Measurements from ENCODE around the gene ZNF598. TPM values are rescaled to one million over a fixed set of nuclear protein-coding genes. Genes with fewer than 3 reads are reported as not detected.

Gene ZNF598
- total RNA-seq, 1 experiment from 2014 or later = 75.8 TPM

GRCh38 chr16:1976216-1976520 lies 33.5 kb downstream of the ZNF598 start:
- Histone ChIP-seq H3K4me1 (ENCODE audit: insufficient read depth, low read length, poor library complexity, severe bottlenecking) (peaks cover 4% of the 10 kb centered on the region), H3K27ac (ENCODE audit: low read depth, low read length, poor library complexity, severe bottlenecking) (no peak overlapping the region), H3K4me3 (ENCODE audit: low read depth, low read length, poor library complexity, severe bottlenecking) (no peak overlapping the region), H3K27me3 (replicated peaks; ENCODE audit: insufficient read depth, low read depth, low read length, poor library complexity) (no peaks in the 10 kb centered on the region), H3K9me3 (ENCODE audit: low read depth, low read length, poor library complexity, severe bottlenecking) (no peaks in the 10 kb centered on the region), H3K36me3 (ENCODE audit: insufficient read depth, low read length, poor library complexity, severe bottlenecking) (peaks cover 28% of the 10 kb centered on the region)
- CTCF ChIA-PET = no interaction called here
- no peak for DNase-seq (ENCODE audit: low spot score)
- BruUV-seq (replicated peaks) = no TSS peak
- POLR2A ChIA-PET (ENCODE audit: low non-redundant PET) = no interaction called here
- intact Hi-C loops (cut with micrococcal nuclease; ENCODE audit: unreplicated experiment) = no loop called here
- no peak for TF ChIP-seq EZH2 (IDR thresholded peaks at IDR 0.05; ENCODE audit: borderline replicate concordance, low read depth, low read length, poor library complexity, severe bottlenecking)
- TF ChIP-seq, protein P1, sequence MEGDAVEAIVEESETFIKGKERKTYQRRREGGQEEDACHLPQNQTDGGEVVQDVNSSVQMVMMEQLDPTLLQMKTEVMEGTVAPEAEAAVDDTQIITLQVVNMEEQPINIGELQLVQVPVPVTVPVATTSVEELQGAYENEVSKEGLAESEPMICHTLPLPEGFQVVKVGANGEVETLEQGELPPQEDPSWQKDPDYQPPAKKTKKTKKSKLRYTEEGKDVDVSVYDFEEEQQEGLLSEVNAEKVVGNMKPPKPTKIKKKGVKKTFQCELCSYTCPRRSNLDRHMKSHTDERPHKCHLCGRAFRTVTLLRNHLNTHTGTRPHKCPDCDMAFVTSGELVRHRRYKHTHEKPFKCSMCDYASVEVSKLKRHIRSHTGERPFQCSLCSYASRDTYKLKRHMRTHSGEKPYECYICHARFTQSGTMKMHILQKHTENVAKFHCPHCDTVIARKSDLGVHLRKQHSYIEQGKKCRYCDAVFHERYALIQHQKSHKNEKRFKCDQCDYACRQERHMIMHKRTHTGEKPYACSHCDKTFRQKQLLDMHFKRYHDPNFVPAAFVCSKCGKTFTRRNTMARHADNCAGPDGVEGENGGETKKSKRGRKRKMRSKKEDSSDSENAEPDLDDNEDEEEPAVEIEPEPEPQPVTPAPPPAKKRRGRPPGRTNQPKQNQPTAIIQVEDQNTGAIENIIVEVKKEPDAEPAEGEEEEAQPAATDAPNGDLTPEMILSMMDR (conservative IDR thresholded peaks at IDR 0.05; ENCODE audit: low read depth, low read length) = no peak

DNA sequence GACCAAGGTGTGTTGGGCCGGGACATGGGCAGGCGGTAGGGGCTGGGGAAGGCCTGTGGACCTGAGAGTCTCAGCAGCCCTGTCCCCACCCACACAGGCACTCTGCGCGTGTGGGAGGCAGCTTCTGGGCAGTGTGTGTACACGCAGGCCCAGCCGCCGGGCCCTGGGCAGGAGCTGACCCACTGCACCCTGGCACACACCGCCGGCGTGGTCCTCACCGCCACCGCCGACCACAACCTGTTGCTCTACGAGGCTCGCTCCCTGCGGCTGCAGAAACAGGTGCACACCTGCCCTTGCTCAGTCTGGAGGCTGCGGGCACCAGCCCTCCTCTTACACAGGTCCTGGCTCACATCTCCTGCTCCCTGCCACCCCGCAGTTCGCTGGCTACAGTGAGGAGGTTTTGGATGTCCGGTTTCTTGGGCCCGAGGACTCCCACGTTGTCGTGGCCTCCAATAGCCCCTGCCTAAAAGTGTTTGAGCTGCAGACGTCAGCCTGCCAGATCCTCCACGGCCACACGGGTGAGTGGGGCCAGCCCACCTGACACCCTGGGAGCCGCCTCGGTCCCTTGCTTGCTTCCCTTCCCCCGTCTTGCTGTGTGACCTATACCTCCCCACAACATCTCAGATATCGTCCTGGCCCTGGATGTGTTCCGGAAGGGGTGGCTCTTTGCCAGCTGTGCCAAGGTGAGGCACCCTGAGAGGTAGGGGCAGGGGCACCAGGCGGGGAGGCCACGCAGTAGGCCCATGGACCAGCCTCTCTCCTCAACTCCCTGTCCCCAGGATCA lies 34.0 kb downstream of the ZNF598 start:
- ChIA-PET POLR2A (ENCODE audit: low non-redundant PET) (no interaction called here), CTCF (no interaction called here)
- Histone ChIP-seq H3K9me3 (ENCODE audit: low read depth, low read length, poor library complexity, severe bottlenecking) (no peaks in the 10 kb centered on the region), H3K4me1 (ENCODE audit: insufficient read depth, low read length, poor library complexity, severe bottlenecking) (peaks cover 5% of the 10 kb centered on the region), H3K4me3 (ENCODE audit: low read depth, low read length, poor library complexity, severe bottlenecking) (no peak overlapping the region), H3K36me3 (ENCODE audit: insufficient read depth, low read length, poor library complexity, severe bottlenecking) (peaks cover 28% of the 10 kb centered on the region), H3K27me3 (replicated peaks; ENCODE audit: insufficient read depth, low read depth, low read length, poor library complexity) (no peaks in the 10 kb centered on the region), H3K27ac (ENCODE audit: low read depth, low read length, poor library complexity, severe bottlenecking) (no peak overlapping the region)
- intact Hi-C loops (cut with micrococcal nuclease; ENCODE audit: unreplicated experiment) = no loop called here
- BruUV-seq (replicated peaks) = no TSS peak
- DNase-seq (ENCODE audit: low spot score) = no peak
- TF ChIP-seq, protein P1 (conservative IDR thresholded peaks at IDR 0.05; ENCODE audit: low read depth, low read length) = no peak
- TF ChIP-seq EZH2 (IDR thresholded peaks at IDR 0.05; ENCODE audit: borderline replicate concordance, low read depth, low read length, poor library complexity, severe bottlenecking) = no peak

- no TSS peak for BruUV-seq (replicated peaks)
- ChIA-PET POLR2A (ENCODE audit: low non-redundant PET) (no interaction called here), CTCF (no interaction called here)
- intact Hi-C loops (cut with micrococcal nuclease; ENCODE audit: unreplicated experiment) = no loop called here
- no peak overlapping the region for H3K4me3 ChIP-seq (ENCODE audit: low read depth, low read length, poor library complexity, severe bottlenecking)
- TF ChIP-seq, protein P1 (conservative IDR thresholded peaks at IDR 0.05; ENCODE audit: low read depth, low read length) = no peak
- no peak for TF ChIP-seq EZH2 (IDR thresholded peaks at IDR 0.05; ENCODE audit: borderline replicate concordance, low read depth, low read length, poor library complexity, severe bottlenecking)
- H3K36me3 ChIP-seq (ENCODE audit: insufficient read depth, low read length, poor library complexity, severe bottlenecking) = peaks cover 28% of the 10 kb centered on the region
- no peak overlapping the region for H3K27ac ChIP-seq (ENCODE audit: low read depth, low read length, poor library complexity, severe bottlenecking)
- no peaks in the 10 kb centered on the region for H3K9me3 ChIP-seq (ENCODE audit: low read depth, low read length, poor library complexity, severe bottlenecking)
- H3K4me1 ChIP-seq (ENCODE audit: insufficient read depth, low read length, poor library complexity, severe bottlenecking) = peaks cover 5% of the 10 kb centered on the region
- H3K27me3 ChIP-seq (replicated peaks; ENCODE audit: insufficient read depth, low read depth, low read length, poor library complexity) = no peaks in the 10 kb centered on the region
- DNase-seq (ENCODE audit: low spot score) = no peak
These were observed 35.2 kb downstream of the ZNF598 start for GRCh38 chr16:1974157-1975070.
